ENCODE results near the gene WDR33.
A peak's percentile ranks its signal among the peaks of the same experiment; 100 is the strongest.

WDR33 gene

GRCh38 chr2:127810619-127811396 lies at the start of gene WDR33 (continued):
- no peak for TF ChIP-seq ZNF791 (tag by site-specific recombination; IDR thresholded peaks at IDR 0.05)
- TF ChIP-seq PRDM4 (tag by site-specific recombination; IDR thresholded peaks at IDR 0.05): 0 out of 2 replicates have a peak, but pooled peaks have one; percentile 4
- TF ChIP-seq TCF7L2 (IDR thresholded peaks at IDR 0.05; ENCODE audit: borderline replicate concordance, low read depth, low read length): no peak
- peak; percentile 39; the same call in 1 of the 2 replicates for TF ChIP-seq ZNF366 (tag by site-specific recombination; conservative IDR thresholded peaks at IDR 0.05)
- no peak for TF ChIP-seq OSR2 (tag by site-specific recombination; IDR thresholded peaks at IDR 0.05)
- no peak for TF ChIP-seq ZNF621 (tag by site-specific recombination; IDR thresholded peaks at IDR 0.05)
- peak; percentile 41; the same call in 1 of the 2 replicates for TF ChIP-seq SP7 (tag by site-specific recombination; IDR thresholded peaks at IDR 0.05)
- TF ChIP-seq ZNF16 (tag by site-specific recombination; IDR thresholded peaks at IDR 0.05; ENCODE audit: low read depth): no peak
- TF ChIP-seq, protein P1, sequence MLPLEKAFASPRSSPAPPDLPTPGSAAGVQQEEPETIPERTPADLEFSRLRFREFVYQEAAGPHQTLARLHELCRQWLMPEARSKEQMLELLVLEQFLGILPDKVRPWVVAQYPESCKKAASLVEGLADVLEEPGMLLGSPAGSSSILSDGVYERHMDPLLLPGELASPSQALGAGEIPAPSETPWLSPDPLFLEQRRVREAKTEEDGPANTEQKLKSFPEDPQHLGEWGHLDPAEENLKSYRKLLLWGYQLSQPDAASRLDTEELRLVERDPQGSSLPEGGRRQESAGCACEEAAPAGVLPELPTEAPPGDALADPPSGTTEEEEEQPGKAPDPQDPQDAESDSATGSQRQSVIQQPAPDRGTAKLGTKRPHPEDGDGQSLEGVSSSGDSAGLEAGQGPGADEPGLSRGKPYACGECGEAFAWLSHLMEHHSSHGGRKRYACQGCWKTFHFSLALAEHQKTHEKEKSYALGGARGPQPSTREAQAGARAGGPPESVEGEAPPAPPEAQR (tag by site-specific recombination; IDR thresholded peaks at IDR 0.05): no peak
- no peak for TF ChIP-seq ZNF558 (tag by site-specific recombination; IDR thresholded peaks at IDR 0.05)
- TF ChIP-seq GLIS1 (tag by site-specific recombination; IDR thresholded peaks at IDR 0.05): no peak
- TF ChIP-seq ZNF658 (tag by site-specific recombination; IDR thresholded peaks at IDR 0.05): no peak
- TF ChIP-seq ZFHX2 (tag by site-specific recombination; conservative IDR thresholded peaks at IDR 0.05): 0 out of 2 replicates have a peak, but pooled peaks have one; percentile 12
- TF ChIP-seq ZBTB26 (tag by site-specific recombination; optimal IDR thresholded peaks at IDR 0.05): peak; percentile 92
- 0 out of 2 replicates have a peak, but pooled peaks have one; percentile 22 for TF ChIP-seq ZNF2 (tag by site-specific recombination; IDR thresholded peaks at IDR 0.05)
- TF ChIP-seq ZEB2 (tag by site-specific recombination; IDR thresholded peaks at IDR 0.05): peak; percentile 61
- no peak for TF ChIP-seq ZNF768 (tag by site-specific recombination; IDR thresholded peaks at IDR 0.05)
- no peak for TF ChIP-seq ZNF248 (tag by site-specific recombination; IDR thresholded peaks at IDR 0.05)
- TF ChIP-seq ZNF23 (tag by site-specific recombination; IDR thresholded peaks at IDR 0.05; ENCODE audit: borderline replicate concordance): no peak
- TF ChIP-seq ZBTB17 (tag by site-specific recombination; IDR thresholded peaks at IDR 0.05): peak; percentile 97
- TF ChIP-seq, protein P2, sequence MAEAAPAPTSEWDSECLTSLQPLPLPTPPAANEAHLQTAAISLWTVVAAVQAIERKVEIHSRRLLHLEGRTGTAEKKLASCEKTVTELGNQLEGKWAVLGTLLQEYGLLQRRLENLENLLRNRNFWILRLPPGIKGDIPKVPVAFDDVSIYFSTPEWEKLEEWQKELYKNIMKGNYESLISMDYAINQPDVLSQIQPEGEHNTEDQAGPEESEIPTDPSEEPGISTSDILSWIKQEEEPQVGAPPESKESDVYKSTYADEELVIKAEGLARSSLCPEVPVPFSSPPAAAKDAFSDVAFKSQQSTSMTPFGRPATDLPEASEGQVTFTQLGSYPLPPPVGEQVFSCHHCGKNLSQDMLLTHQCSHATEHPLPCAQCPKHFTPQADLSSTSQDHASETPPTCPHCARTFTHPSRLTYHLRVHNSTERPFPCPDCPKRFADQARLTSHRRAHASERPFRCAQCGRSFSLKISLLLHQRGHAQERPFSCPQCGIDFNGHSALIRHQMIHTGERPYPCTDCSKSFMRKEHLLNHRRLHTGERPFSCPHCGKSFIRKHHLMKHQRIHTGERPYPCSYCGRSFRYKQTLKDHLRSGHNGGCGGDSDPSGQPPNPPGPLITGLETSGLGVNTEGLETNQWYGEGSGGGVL (tag by site-specific recombination; IDR thresholded peaks at IDR 0.05): peak; percentile 60
- TF ChIP-seq, protein P3, sequence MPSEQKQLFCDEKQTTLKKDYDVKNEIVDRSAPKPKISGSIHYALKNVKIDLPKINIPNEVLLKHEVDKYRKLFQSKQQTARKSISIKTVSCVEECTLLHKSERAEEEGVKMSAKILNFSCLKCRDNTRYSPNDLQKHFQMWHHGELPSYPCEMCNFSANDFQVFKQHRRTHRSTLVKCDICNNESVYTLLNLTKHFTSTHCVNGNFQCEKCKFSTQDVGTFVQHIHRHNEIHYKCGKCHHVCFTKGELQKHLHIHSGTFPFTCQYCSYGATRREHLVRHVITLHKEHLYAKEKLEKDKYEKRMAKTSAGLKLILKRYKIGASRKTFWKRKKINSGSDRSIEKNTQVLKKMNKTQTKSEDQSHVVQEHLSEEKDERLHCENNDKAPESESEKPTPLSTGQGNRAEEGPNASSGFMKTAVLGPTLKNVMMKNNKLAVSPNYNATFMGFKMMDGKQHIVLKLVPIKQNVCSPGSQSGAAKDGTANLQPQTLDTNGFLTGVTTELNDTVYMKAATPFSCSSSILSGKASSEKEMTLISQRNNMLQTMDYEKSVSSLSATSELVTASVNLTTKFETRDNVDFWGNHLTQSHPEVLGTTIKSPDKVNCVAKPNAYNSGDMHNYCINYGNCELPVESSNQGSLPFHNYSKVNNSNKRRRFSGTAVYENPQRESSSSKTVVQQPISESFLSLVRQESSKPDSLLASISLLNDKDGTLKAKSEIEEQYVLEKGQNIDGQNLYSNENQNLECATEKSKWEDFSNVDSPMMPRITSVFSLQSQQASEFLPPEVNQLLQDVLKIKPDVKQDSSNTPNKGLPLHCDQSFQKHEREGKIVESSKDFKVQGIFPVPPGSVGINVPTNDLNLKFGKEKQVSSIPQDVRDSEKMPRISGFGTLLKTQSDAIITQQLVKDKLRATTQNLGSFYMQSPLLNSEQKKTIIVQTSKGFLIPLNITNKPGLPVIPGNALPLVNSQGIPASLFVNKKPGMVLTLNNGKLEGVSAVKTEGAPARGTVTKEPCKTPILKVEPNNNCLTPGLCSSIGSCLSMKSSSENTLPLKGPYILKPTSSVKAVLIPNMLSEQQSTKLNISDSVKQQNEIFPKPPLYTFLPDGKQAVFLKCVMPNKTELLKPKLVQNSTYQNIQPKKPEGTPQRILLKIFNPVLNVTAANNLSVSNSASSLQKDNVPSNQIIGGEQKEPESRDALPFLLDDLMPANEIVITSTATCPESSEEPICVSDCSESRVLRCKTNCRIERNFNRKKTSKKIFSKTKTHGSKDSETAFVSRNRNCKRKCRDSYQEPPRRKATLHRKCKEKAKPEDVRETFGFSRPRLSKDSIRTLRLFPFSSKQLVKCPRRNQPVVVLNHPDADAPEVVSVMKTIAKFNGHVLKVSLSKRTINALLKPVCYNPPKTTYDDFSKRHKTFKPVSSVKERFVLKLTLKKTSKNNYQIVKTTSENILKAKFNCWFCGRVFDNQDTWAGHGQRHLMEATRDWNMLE (tag by site-specific recombination; conservative IDR thresholded peaks at IDR 0.05; ENCODE audit: low read depth): peak; percentile 7; the same call in 1 of the 2 replicates
- no peak for TF ChIP-seq ZNF624 (tag by site-specific recombination; IDR thresholded peaks at IDR 0.05)
- TF ChIP-seq ZNF449 (tag by site-specific recombination; IDR thresholded peaks at IDR 0.05): no peak
- TF ChIP-seq REPIN1 (tag by site-specific recombination; IDR thresholded peaks at IDR 0.05; ENCODE audit: low read depth): no peak
- TF ChIP-seq SCRT2 (tag by site-specific recombination; IDR thresholded peaks at IDR 0.05): no peak

Data from HEK293 (cell line).